Mucosa of stomach (tissue), 1 donor: ENCODE measurements around the gene IMMP2L.

Source experiments
- H3K27me3 ChIP-seq: one replicate; pipeline ENCODE4 v1.7.0; 2013; ENCODE audit warnings: mild to moderate bottlenecking, low read length; ENCODE audit not compliant: control insufficient read depth, insufficient read depth
- H3K36me3 ChIP-seq: one replicate; pipeline ENCODE4 v1.7.0; 2013; ENCODE audit warnings: low read length; ENCODE audit not compliant: control insufficient read depth, insufficient read depth
- H3K4me1 ChIP-seq: one replicate; pipeline ENCODE4 v1.7.0; 2013; ENCODE audit warnings: mild to moderate bottlenecking, low read length; ENCODE audit not compliant: control insufficient read depth, insufficient read depth
- H3K4me3 ChIP-seq: one replicate; pipeline ENCODE4 v1.7.0; 2013; ENCODE audit warnings: low read length
- H3K9ac ChIP-seq: one replicate; pipeline ENCODE4 v1.7.0; 2013; ENCODE audit warnings: mild to moderate bottlenecking, low read length, moderate library complexity
- H3K9me3 ChIP-seq: one replicate; pipeline ENCODE4 v1.7.0; 2013; ENCODE audit warnings: mild to moderate bottlenecking, low read length, moderate library complexity; ENCODE audit not compliant: control insufficient read depth
- donor health status: Pancreatic carcinoma.

The IMMP2L gene

GRCh38 chr7:111205251-111205650 lies 357.0 kb downstream of the IMMP2L start:
- Histone ChIP-seq H3K27me3 (no peaks in the 10 kb centered on the region), H3K36me3 (no peaks in the 10 kb centered on the region), H3K4me3 (no peak overlapping the region), H3K4me1 (no peaks in the 10 kb centered on the region), H3K9ac (no peak overlapping the region), H3K9me3 (no peaks in the 10 kb centered on the region)

DNA sequence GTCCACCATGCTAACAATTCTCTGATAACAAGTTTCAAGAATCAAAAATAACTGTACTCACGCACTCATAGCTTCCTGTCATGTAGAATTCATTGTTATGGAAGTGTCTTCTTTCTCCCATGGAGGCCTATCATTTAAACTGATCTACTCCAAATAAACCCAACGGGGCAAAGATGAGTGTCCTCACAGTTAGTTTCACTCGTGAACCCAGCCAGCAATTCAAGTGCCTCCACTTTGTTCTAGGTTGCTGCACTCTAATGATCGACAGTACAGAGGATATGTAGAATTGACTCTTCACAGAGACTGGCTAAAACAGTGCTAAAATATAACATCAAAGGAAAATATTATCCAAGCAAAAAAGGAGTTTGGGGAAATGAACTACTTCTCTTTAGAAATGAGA lies 360.0 kb downstream of the IMMP2L start:
- H3K9ac ChIP-seq, result no peak overlapping the region
- H3K4me1 ChIP-seq, result no peaks in the 10 kb centered on the region
- no peaks in the 10 kb centered on the region for H3K36me3 ChIP-seq
- H3K9me3 ChIP-seq, result no peaks in the 10 kb centered on the region
- H3K4me3 ChIP-seq, result no peak overlapping the region
- H3K27me3 ChIP-seq, result no peaks in the 10 kb centered on the region

- Histone ChIP-seq H3K4me1 (no peaks in the 10 kb centered on the region), H3K36me3 (no peaks in the 10 kb centered on the region), H3K9me3 (no peaks in the 10 kb centered on the region), H3K9ac (no peak overlapping the region), H3K4me3 (no peak overlapping the region), H3K27me3 (no peaks in the 10 kb centered on the region)
Observed at GRCh38 chr7:111199643-111200042, 362.6 kb downstream of the IMMP2L start.

DNA sequence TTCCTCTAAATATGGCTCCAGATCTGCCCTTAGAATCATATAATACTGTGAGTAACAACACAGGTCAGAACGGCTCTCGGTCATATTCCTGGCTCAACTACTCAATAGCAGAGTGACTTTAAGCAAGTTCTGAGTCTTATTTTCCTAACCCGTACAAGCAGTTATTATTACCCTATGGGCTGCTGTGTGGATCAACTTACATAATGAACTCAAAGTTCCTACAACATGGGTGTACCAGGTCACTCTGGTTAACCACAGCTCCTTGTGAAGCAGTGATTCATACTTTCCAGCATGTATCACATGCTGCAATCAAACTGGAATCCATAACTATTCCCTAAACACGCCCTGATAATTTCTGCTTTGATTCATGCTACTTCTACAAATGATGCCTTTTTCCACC lies 364.0 kb downstream of the IMMP2L start:
- Histone ChIP-seq H3K4me3 (no peak overlapping the region), H3K36me3 (no peaks in the 10 kb centered on the region), H3K4me1 (no peaks in the 10 kb centered on the region), H3K27me3 (no peaks in the 10 kb centered on the region), H3K9me3 (no peaks in the 10 kb centered on the region), H3K9ac (no peak overlapping the region)

GRCh38 chr7:111196655-111197054 lies 365.6 kb downstream of the IMMP2L start:
- H3K36me3 ChIP-seq, result no peaks in the 10 kb centered on the region
- H3K9ac ChIP-seq, result no peak overlapping the region
- H3K4me3 ChIP-seq, result no peak overlapping the region
- H3K9me3 ChIP-seq, result no peaks in the 10 kb centered on the region
- H3K4me1 ChIP-seq, result no peaks in the 10 kb centered on the region
- no peaks in the 10 kb centered on the region for H3K27me3 ChIP-seq

DNA sequence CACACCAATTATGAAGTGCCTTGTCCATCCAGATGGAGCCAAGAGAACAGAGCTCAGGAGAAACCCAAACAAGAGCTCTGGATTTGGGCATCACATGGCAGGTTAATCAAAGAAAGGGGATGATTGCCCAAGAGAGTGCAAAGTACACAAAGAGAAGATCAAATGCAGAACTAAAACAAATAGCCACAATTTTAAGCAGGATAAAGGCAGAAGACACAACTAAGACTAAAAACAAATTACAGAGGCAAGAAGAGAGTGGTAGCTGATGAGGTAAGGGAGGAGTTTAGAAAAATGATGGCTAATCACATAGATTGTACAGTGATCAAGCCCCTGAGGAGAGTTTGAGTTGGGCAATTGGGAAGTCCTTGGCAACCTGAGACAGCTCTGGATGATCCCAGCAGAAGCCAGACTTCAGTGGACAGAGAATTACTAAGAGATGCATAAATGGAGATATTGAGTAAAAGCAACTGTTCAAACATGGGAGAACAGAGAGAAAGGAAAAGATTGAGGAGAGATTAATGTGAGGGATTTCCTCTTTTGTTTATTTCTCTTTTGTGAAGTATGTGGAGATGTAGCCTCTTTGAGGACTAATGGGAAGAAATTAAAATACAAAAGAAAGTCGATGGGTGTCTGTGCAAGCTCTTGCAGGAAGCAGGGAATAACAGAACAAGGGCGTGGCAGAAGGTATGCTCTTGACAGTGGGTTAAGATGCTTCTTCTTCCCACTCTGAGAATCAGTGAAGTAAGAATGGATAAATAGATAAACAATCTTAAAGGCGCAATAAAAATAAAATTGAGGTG lies 369.5 kb downstream of the IMMP2L start:
- no peaks in the 10 kb centered on the region for H3K9me3 ChIP-seq
- H3K9ac ChIP-seq, result no peak overlapping the region
- H3K4me1 ChIP-seq, result no peaks in the 10 kb centered on the region
- H3K4me3 ChIP-seq, result no peak overlapping the region
- H3K27me3 ChIP-seq, result no peaks in the 10 kb centered on the region
- H3K36me3 ChIP-seq, result no peaks in the 10 kb centered on the region

DNA sequence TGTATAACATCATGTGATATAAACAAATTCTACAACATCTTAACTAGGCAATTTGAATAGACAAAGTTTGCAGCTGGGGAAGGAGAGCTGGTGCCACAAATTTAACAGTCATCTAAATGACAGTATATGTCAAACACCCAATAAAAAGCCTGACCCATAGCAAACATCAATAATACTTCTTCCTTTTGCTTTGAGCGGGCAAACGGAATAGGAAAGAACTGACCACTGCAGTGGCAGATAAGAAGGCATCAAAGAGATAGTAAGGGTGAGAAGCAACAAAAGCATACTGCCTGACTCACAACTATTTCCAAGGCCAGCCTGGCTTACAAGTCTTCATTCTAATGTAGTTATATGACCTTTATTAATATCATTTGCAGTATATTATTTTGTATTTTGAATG lies 371.5 kb downstream of the IMMP2L start:
- Histone ChIP-seq H3K4me1 (no peaks in the 10 kb centered on the region), H3K9me3 (no peaks in the 10 kb centered on the region), H3K4me3 (no peak overlapping the region), H3K27me3 (no peaks in the 10 kb centered on the region), H3K9ac (no peak overlapping the region), H3K36me3 (no peaks in the 10 kb centered on the region)

- H3K27me3 ChIP-seq, result no peaks in the 10 kb centered on the region
- no peaks in the 10 kb centered on the region for H3K9me3 ChIP-seq
- H3K36me3 ChIP-seq, result no peaks in the 10 kb centered on the region
- no peaks in the 10 kb centered on the region for H3K4me1 ChIP-seq
- no peak overlapping the region for H3K9ac ChIP-seq
- no peak overlapping the region for H3K4me3 ChIP-seq
Observed at GRCh38 chr7:111184987-111185386, 377.3 kb downstream of the IMMP2L start.

DNA sequence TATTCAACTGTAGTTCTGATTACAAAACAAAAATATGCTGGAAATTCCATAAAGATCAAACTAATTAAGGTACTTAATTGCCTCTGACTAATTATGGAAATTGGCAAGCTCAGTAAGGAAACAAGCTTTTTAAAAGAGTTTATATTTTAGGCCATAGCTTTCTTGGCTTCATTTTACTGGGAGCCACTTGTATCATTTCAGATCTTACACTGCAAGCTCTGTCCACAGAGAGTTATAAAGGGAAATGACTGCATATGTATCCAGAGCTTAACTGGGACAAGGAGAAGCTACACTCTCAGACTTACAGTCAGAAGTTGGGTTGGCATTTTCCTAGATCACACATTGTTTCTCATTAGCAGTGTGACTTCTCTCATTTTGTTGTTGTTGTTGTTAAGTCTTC lies 379.0 kb downstream of the IMMP2L start:
- Histone ChIP-seq H3K9me3 (no peaks in the 10 kb centered on the region), H3K4me1 (no peaks in the 10 kb centered on the region)

GRCh38 chr7:111180338-111180737 lies 382.0 kb downstream of the IMMP2L start:
- Histone ChIP-seq H3K36me3 (no peaks in the 10 kb centered on the region), H3K9ac (no peak overlapping the region), H3K9me3 (no peaks in the 10 kb centered on the region), H3K4me3 (no peak overlapping the region), H3K4me1 (no peaks in the 10 kb centered on the region), H3K27me3 (no peaks in the 10 kb centered on the region)

More for the DNA sequence above, 379.0 kb downstream of the IMMP2L start:
- Histone ChIP-seq H3K9ac (no peak overlapping the region), H3K36me3 (no peaks in the 10 kb centered on the region), H3K4me3 (no peak overlapping the region), H3K27me3 (no peaks in the 10 kb centered on the region)

DNA sequence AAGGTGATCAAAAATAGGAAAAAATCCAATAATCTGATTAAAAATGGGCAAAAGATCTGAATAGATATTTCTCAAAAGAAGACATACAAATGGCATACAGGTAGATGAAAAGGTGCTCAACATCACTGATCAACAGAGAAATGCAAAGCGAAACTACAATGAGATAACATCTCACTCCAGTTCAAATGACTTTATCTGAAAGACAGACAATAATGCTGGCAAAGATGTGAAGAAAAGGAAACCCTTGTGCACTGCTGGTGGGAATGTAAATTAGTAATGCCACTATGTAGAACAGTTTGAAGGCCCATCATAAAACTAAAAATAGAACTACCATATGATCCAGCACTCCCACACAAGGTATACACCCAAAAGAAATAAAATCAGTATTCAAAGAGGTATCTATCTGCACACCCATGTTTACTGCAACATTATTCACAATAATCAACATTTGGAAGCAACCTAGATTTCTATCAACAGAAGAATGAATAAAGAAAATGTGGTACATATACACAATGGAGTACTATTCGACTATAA lies 386.3 kb downstream of the IMMP2L start:
- no peak overlapping the region for H3K4me3 ChIP-seq
- H3K9ac ChIP-seq, result no peak overlapping the region
- H3K27me3 ChIP-seq, result no peaks in the 10 kb centered on the region

DNA sequence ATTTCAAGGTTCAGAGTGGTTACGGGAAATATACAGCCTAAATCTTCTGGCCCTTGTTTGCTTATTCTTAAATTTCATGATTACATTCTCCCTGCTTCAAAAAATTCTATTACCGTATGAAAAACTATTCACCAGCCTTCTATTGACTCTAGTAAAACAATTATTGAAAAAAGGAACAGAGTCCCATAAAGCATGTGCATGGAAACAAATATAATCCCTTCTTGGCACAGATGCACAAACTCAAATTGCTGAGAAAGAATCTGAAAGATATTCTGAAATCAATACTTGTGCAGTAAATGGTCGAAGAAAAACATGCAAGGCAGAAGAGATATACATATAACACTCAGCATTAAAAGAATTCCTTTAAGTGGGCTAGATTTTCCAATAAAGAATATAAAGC lies 387.8 kb downstream of the IMMP2L start:
- Histone ChIP-seq H3K36me3 (no peaks in the 10 kb centered on the region), H3K9ac (no peak overlapping the region), H3K4me3 (no peak overlapping the region), H3K4me1 (no peaks in the 10 kb centered on the region), H3K9me3 (no peaks in the 10 kb centered on the region), H3K27me3 (no peaks in the 10 kb centered on the region)

More for the DNA sequence above, 386.3 kb downstream of the IMMP2L start:
- H3K4me1 ChIP-seq, result no peaks in the 10 kb centered on the region
- no peaks in the 10 kb centered on the region for H3K36me3 ChIP-seq
- H3K9me3 ChIP-seq, result no peaks in the 10 kb centered on the region
